Measurements from ENCODE around the gene TTC36.
A peak's percentile ranks its signal among the peaks of the same experiment; 100 is the strongest.

Gene TTC36

DNA sequence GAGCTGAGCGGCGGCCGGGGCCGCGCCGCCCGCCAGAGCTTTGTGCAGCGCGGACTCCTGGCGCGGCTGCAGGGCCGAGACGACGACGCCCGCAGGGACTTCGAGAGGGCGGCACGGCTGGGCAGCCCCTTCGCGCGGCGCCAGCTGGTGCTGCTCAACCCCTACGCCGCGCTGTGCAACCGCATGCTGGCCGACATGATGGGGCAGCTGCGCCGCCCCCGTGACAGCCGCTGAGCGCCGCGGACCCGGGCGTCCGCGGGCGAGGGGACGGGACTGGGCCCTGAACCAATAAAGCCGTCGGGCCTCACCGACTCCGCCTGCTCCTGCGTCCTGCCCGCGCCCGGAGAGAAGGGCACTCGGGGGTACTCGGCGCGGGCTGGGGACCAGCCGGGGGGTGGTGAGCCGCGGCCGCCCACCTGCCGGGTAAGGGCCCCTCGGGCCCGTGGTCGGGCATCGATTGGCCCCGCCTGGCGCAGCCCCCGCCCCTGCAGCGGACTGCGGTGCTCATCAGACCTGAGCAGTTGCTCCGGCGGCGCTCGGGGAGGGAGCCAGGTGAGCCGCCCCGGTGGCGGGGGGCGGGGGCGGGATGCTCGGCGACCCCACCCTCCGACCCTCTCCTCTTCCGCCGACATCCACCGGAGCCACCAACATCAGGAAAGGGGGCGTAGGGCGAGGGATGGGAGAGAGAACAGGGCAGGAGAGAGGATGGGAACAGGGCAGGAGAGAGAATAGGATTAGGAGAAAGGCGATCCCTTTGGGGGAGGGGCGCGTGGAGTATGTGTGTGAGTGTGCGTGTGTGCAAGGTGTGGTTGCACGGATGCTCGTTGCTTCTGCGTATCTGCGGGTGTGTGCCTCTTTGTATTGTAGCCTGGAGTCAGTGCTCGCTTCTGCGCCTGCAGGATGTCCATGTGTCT, 3.7 kb downstream of the TTC36 start, which contains the start of gene TMEM25:
TMEM25 (plus strand) TSS at position 510 of the 914 bp plus-strand sequence. CDS start 610 bp downstream, outside the sequence.
- Histone ChIP-seq H3K4me1 (peaks cover 9% of the 10 kb centered on the region), H3K27ac (peak within 1 kb of the TSS; percentile 63), H3K27me3 (ENCODE audit: control insufficient read depth, insufficient read depth, low read length) (no peaks in the 10 kb centered on the region), H3K9me3 (ENCODE audit: control insufficient read depth, low read length) (no peaks in the 10 kb centered on the region), H3K9ac (no peak within 1 kb of the TSS), H3K4me3 (ENCODE audit: low read depth, low read length) (peak within 1 kb of the TSS; percentile 65), H3K4me2 (ENCODE audit: low read length) (peak within 1 kb of the TSS; percentile 66), H3K36me3 (ENCODE audit: control insufficient read depth, insufficient read depth, low read length) (no peaks in the 10 kb centered on the region), H2AFZ (peak within 1 kb of the TSS; percentile 81), H3K79me2 (no peaks in the 10 kb centered on the region)
- TF ChIP-seq, protein P1, sequence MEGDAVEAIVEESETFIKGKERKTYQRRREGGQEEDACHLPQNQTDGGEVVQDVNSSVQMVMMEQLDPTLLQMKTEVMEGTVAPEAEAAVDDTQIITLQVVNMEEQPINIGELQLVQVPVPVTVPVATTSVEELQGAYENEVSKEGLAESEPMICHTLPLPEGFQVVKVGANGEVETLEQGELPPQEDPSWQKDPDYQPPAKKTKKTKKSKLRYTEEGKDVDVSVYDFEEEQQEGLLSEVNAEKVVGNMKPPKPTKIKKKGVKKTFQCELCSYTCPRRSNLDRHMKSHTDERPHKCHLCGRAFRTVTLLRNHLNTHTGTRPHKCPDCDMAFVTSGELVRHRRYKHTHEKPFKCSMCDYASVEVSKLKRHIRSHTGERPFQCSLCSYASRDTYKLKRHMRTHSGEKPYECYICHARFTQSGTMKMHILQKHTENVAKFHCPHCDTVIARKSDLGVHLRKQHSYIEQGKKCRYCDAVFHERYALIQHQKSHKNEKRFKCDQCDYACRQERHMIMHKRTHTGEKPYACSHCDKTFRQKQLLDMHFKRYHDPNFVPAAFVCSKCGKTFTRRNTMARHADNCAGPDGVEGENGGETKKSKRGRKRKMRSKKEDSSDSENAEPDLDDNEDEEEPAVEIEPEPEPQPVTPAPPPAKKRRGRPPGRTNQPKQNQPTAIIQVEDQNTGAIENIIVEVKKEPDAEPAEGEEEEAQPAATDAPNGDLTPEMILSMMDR (IDR thresholded peaks at IDR 0.05), result no peak

DNA sequence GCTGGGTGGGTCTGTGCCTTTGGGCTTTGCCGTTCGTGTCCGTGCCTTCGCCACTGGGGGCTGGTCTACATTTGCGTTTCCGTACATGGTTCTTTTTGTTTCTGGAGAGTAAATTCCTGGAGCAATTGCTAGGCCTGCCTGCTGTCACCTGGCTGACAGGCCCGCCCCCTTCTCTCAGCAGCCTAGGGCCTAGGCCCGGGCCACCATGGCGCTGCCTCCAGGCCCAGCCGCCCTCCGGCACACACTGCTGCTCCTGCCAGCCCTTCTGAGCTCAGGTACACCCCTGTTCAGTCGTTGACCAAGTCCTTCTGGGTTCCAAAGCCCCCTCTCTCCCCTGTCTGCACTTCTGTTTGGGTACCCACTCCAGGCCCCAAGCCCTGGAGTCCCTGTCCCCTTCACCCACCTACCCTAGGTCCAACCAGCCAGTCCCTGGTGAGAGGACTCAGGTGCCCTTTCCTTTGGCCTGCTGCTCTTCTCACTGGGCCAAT, 4.4 kb downstream of the TTC36 start:
- Histone ChIP-seq H2AFZ (peak overlapping the region; percentile 81), H3K79me2 (no peaks in the 10 kb centered on the region), H3K27ac (peak overlapping the region; percentile 63), H3K4me2 (ENCODE audit: low read length) (peak overlapping the region; percentile 66), H3K4me1 (peaks cover 9% of the 10 kb centered on the region), H3K9ac (no peak overlapping the region), H3K27me3 (ENCODE audit: control insufficient read depth, insufficient read depth, low read length) (no peaks in the 10 kb centered on the region), H3K36me3 (ENCODE audit: control insufficient read depth, insufficient read depth, low read length) (no peaks in the 10 kb centered on the region), H3K4me3 (ENCODE audit: low read depth, low read length) (peak overlapping the region; percentile 65), H3K9me3 (ENCODE audit: control insufficient read depth, low read length) (no peaks in the 10 kb centered on the region)
- TF ChIP-seq, protein P1 (IDR thresholded peaks at IDR 0.05), result no peak

DNA sequence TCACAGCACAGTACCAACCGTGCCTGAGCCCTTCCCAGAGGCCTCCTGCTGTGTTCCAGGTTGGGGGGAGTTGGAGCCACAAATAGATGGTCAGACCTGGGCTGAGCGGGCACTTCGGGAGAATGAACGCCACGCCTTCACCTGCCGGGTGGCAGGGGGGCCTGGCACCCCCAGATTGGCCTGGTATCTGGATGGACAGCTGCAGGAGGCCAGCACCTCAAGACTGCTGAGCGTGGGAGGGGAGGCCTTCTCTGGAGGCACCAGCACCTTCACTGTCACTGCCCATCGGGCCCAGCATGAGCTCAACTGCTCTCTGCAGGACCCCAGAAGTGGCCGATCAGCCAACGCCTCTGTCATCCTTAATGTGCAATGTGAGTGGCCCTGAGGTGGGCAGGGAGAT, 4.8 kb downstream of the TTC36 start:
- H3K79me2 ChIP-seq, result no peaks in the 10 kb centered on the region
- H3K4me1 ChIP-seq, result peaks cover 7% of the 10 kb centered on the region
- TF ChIP-seq, protein P1 (IDR thresholded peaks at IDR 0.05), result no peak
- peak overlapping the region; percentile 66 for H3K4me2 ChIP-seq (ENCODE audit: low read length)
- H2AFZ ChIP-seq, result no peak overlapping the region
- peak overlapping the region; percentile 63 for H3K27ac ChIP-seq
- H3K9me3 ChIP-seq (ENCODE audit: control insufficient read depth, low read length), result no peaks in the 10 kb centered on the region
- H3K4me3 ChIP-seq (ENCODE audit: low read depth, low read length), result no peak overlapping the region
- H3K9ac ChIP-seq, result no peak overlapping the region
- no peaks in the 10 kb centered on the region for H3K27me3 ChIP-seq (ENCODE audit: control insufficient read depth, insufficient read depth, low read length)
- H3K36me3 ChIP-seq (ENCODE audit: control insufficient read depth, insufficient read depth, low read length), result no peaks in the 10 kb centered on the region

DNA sequence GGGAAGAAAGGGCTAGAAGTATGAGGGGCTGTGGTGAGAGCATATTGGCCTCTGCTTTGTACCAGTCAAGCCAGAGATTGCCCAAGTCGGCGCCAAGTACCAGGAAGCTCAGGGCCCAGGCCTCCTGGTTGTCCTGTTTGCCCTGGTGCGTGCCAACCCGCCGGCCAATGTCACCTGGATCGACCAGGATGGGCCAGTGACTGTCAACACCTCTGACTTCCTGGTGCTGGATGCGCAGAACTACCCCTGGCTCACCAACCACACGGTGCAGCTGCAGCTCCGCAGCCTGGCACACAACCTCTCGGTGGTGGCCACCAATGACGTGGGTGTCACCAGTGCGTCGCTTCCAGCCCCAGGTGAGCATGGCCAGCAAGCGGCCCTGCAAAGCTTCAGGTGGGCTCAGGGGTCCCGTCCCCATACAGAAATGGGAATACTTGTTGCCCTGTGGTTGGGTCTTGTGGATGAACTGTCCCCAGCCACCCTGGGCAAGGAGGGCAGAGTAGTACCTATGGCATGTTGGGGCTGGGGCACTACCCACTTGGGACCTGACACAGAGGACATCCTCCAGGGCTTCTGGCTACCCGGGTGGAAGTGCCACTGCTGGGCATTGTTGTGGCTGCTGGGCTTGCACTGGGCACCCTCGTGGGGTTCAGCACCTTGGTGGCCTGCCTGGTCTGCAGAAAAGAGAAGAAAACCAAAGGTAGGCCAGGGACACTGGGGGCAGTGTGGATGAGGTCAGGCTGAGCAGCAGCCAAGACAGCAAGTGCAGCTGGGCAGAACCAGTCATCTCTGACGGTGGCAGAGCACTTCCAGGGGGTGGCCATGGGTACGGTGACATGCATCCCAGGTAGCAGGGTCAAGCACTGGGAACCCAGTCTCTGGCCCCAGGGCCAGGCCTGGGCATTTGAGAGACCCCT, 5.8 kb downstream of the TTC36 start:
- Histone ChIP-seq H3K9ac (no peak overlapping the region), H2AFZ (no peak overlapping the region), H3K36me3 (ENCODE audit: control insufficient read depth, insufficient read depth, low read length) (no peaks in the 10 kb centered on the region), H3K9me3 (ENCODE audit: control insufficient read depth, low read length) (no peaks in the 10 kb centered on the region), H3K27me3 (ENCODE audit: control insufficient read depth, insufficient read depth, low read length) (no peaks in the 10 kb centered on the region), H3K27ac (no peak overlapping the region), H3K4me3 (ENCODE audit: low read depth, low read length) (no peak overlapping the region), H3K4me2 (ENCODE audit: low read length) (no peak overlapping the region), H3K4me1 (peaks cover 6% of the 10 kb centered on the region), H3K79me2 (no peaks in the 10 kb centered on the region)
- TF ChIP-seq, protein P1 (IDR thresholded peaks at IDR 0.05), result no peak
